HG03565 (cell line): ENCODE results near the gene RPP21.

ENCODE experiments used
- ATAC-seq: cut with Tn5 transposase; IDR thresholded peaks from one replicate; pipeline ENCODE4 v1.9.1; 2021; ENCODE audit warnings: mild to moderate bottlenecking, moderate library complexity; ENCODE audit not compliant: unreplicated experiment

RPP21 gene

DNA sequence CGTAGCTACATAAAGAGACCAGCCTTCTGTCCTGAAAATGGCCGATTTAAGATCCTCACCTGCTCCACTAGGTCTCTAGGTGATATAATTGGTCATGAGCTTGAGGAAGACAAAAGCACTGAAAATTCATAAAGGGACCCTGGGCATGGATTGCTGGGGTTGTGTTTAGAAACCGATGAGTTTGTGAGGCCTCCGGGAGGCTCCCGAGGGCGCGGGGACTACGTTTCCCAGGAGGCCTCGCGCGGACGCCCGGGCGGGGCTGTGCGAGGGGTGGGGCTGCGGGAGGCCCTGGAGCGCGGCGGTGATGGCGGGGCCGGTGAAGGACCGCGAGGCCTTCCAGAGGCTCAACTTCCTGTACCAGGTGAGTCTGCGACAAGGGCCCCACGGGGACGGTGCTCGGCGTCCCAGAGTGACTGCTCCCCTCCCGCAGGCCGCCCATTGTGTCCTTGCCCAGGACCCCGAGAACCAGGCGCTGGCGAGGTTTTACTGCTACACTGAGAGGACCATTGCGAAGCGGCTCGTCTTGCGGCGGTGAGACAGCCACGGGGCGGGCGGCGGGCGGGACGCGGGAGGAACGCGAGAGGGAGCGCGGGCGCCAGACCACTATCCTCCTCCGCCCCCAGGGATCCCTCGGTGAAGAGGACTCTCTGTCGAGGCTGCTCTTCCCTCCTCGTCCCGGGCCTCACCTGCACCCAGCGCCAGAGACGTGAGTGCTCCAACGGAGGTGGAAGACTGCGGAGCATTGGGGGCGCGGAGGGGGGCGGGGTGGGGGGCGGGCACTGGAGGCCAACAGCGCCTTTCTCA, at the start of gene RPP21:
TSS of gene RPP21 (plus strand) at position 289 of the 804 bp plus-strand sequence. CDS start at position 305, 16 bp downstream.
- ATAC-seq = peak; percentile 74

DNA sequence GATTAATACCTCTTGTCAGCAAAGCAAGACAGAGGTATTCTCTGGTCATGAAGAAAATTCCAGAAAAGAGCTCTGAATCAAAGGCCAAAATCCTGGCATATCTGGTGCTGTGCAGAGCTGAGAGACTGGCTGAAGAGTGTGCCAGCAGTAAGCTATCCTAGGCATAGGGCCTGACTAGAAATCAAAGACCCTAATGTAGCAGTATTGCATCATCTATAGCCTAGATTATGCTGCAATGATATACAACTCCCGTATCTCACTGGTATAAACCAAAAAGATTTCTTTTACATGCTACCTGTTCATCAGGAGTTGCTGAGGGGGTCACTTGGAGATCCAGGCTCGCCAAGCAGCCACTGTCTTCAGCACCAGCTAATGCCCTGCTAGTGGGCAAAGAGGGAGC, 49.1 kb upstream of the RPP21 start:
- ATAC-seq = no peak

DNA sequence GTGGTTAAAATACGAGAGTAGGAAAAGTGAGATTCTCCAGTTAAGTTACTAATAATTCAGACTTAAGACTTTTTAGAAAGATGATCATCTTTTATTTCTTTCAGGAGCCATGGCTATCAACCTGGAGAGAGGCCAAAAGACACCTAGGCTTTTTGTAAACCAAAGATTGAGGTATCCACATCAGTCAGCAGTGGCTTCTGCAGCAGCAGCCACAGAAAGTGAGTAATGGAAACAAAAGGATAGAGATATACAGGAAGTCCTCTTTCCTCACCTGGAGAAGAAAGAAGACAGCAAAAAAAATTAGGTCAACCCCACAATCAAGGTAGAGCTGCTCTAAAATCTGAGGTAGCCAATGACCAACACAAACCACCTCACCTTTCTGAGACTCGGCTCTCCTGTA, 41.0 kb upstream of the RPP21 start:
- no peak for ATAC-seq

DNA sequence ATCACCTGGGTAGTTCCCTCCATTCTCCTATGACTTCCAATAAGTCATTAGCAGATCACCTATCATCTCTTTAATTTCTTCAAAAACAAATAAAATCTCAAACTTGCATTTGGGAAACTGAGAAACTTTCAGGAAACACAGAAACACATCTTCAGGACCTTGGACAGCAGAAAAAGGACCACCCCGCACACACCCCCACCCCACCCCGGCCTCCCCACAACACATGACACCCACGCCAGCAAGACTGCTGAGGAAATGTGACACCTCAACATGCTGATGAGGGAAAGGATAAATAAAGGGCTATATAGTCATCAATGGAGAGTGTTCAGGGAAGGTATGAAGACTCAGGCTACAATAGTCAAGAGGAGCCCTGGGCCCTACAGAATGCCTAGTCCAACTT, 33.9 kb upstream of the RPP21 start:
- ATAC-seq = no peak

DNA sequence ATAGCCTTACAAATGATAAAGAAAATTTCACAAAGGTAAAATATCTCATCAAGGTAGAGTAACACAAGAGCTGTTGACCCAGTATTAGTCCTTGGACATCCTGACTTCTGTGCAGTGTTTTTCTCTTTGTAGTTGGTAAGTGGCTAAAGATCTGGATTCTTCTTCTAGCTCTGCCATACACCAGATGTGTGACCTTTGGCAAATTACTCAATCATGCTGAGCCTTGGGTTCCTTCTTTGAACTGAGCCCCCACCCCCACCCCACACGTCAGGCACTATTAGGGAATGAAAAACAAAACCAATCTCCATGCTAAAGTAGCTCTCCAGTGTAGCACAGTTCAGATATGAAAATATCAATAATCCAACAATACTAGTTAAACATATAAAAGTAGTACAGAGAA, 33.3 kb upstream of the RPP21 start:
- ATAC-seq = no peak

DNA sequence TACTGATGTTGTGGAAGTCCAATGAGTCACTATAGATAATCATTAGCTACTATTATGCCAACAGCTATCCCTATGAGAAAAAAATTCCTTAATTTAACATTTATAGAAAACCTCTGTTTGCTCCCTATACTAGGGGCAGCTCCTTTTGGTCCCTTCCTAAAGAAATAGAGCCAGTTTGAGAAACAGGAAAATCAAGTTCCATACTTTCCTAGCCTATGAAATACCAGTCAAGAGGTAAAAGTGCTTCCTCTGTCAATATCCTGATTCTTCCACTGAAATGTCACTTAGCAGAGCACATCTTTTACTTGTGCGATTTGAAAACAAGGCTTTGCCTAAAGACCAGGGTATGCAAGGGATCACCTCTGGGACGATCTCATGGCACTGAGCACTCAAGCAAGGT, 32.7 kb upstream of the RPP21 start:
- no peak for ATAC-seq

DNA sequence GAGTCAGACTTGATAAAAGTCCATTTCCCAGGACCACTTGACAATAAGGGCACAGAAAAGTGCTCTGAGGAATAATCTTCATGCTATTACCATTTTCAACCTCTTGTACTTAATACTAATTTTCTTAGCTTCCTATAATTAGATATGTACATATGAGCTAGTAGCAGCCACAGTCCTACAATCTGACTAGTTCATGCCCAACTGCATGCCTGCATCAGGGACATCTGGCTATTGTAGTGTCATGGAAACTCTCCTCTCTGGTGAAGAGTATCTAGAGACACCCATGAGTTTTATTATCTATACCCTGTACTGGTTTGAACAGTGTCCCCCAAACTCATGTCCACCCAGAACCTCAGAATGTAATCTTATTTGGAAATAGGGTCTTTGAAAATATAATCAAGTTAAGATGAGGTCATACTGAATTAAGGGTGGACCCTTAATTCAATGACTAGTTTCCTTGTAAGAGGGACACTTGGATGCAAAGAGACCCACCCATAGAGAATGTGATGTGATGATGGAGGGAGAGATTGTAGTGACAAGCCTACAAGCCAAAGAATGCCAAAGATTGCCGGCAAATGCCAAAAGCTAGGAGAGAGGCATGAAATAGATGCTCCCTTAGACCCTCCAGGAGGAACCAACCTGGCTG, 32.2 kb upstream of the RPP21 start:
- no peak for ATAC-seq

DNA sequence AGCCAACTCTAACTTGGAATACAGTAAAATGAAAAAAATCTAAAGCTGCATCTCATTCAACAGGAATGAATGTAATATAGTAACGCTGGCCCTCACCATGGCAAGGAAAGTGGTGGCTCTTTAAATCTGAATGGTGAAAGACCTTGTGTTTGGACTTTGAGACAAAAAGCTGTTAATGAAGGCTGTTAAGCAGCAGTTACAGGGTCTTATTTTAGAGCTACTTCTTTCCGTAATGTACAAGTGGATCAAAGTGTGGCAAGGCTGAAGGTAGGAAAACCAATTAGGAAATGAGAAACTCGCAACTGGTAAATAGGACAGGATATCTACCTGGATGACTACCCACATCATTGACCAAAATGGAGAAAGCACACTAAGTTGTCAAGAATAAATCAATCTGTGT, 29.8 kb upstream of the RPP21 start:
- no peak for ATAC-seq

DNA sequence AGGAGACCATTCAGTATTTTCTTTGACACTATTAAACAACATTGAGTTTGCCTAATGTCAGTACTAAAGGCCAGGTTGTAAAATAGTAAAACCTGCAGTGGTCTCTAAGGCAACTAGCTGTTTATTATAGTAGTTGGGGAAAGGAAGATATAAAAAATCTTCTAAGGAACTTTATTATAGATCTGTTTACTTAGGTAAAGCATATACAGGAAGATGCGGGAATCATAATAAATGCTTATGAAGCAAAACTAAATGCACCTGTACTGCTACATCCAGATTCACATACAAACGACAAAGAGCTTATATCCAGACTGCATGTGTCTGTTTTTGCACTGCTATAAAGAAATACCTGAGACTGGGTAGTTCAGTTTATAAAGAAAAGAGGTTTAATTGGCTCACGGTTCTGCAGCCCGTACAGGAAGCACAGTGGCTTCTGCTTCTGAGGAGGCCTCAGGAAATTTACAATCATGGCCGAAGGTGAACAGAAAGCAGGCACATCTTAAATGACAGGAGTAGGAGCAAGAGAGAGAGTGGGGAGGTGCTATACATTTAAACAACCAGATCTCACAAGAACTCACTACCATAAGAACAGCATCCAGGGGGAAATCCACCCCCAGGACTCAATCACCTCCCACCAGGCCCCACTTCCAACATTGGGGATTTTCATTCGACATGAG, 26.9 kb upstream of the RPP21 start:
- no peak for ATAC-seq

DNA sequence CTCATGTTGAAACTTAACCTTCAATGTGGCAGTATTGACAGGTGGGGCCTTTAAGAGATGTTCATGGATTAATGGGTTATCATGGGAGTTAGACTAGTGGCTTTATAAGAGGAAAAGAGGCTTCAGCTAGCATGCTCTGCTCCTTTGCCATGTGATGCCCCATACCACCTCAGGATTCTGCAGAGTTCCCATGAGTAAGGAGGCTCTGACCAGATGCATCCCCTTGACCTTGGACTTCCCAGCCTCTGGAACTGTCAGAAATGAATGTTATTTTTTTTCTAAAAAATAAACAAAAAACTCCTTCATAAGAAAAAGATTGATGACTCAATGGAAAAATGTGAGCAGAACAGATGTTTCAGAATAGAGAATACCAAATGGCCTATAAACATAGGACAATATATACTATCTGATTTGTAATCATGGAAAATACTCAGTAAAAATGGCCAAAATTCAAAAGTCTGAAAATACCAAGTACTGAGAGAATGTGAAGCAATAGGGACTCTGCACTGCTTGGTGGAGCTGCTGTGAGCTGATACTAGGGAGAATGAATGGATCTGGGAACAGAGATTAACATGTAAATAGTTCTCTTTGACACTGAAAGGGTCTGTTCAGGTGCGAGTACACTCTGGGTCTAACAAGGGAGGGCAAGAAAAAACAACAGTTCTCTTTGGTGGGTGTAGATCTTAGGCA, 25.7 kb upstream of the RPP21 start:
- no peak for ATAC-seq

DNA sequence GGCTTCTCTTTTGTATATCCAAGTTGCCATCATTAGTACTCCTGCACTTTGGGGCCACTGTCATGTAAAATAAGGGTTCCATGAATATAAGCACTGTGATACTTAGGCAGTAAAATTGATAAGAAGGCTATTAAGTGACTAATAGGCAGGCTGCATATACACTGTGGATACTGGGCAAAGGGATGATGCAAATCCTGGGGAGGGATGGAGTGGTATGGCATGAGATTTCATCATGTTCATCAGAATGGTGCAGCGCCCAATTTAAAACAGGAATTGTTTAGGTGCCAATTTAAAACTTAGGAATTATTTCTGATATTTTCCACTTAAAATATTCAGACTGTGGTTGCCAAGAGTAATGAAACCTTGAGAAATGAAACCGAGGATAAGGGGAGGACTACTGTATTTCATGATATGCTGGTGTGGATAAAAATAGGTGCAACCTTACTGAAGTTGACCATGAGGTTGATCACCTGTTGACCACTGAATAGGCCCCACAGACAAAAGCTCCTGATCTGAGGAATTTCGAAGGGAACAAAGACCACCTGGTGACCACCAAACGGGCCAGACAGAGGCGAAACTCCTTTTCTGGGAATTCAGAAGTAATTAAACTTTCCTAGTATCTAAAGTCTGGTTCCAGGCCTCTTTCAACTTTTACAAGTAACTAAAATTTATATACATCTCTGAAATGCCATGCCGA, 23.1 kb upstream of the RPP21 start:
- no peak for ATAC-seq

DNA sequence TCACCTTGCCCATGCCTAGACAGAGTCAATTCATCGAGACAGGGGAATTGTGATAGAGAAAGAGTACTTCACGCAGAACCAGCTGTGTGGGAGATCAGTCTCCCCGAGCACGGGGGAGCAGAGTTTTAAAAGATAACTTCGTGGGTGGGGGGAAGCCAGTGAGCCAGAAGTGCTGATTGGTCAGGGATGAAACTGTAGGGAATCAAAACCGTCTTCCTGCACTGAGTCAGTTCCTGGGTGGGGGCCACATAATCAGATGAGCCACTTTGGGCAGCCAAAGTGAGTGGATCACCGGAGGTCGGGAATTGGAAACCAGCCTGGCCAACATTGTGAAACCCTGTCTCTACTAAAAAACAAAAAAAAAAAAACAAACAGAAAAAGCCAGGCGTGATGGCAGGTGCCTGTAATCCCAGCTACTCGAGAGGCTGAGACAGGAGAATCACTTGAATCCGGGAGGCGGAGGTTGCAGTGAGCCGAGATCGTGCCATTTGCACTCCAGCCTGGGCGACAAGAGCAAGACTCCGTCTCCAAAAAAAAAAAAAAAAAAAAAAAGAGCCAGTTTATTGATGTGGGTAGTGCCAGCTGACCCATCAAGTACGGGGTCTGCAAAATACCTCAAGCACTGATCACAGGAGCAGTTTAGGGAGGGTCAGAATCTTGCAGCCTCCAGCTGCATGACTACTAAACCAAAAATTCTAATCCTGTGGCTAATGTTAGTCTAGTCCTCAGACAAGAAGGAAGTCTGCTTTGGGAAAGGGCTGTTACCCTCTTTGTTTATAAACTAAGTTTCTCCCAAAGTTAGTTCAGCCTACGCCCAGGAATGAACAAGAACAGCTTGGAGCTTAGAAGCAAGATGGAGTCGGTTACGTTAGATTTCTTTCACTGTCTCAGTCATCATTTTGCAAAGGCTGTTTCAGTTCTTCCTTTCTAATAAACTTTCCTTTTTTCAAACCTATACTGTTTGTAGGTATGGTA, 22.1 kb upstream of the RPP21 start:
- no peak for ATAC-seq

DNA sequence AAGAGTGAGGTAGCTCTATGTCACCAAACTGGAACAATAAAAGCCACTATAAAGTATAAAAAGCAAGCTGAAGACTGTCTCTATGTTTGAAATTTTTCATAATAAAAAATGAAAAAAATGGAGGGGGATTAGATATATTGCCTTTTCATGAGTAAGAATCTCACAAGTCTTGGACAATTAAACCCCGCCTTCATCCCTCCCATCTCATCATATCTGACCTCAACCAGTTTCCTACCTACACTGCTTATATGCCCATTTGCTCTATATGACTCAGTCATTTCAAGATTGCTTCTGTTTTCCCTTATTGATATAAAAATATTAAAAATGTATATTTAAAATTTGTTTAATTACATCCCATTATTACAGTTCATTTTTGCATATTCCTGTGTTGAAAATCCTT, 21.1 kb upstream of the RPP21 start:
- ATAC-seq = no peak

DNA sequence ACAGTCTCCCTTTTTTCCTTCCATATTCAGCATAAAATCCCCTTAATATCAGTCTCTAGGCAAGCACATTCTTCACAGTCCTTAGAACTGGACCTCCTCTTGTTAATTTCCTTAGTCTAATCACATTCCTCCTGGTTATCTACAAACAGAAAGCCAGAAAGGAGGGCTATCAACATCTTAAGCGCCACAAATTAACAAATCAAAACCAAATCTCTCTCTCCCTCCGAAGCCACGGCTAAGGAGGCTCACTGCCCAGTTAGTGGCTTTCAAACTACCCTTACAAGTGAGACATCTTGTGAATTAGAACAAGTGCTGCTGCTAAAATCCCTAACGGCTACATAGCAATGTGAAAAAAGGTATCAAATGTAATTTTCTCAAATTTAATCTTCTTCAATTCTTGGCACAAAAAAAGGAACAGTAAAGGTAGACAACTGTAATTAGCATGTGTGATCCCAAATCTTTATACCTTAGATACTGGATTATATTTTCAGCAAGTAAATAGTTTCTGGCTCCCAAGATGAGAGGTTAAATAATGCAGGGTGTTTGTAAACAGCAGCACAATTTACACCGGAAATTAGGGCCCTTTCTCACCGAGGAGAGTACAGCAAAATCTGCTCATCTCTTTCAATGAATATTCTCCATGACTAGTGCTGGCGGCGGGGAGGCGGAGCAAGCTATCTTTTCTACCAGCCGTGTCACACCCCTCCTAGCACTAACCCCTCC, 19.6 kb upstream of the RPP21 start:
- ATAC-seq = no peak

DNA sequence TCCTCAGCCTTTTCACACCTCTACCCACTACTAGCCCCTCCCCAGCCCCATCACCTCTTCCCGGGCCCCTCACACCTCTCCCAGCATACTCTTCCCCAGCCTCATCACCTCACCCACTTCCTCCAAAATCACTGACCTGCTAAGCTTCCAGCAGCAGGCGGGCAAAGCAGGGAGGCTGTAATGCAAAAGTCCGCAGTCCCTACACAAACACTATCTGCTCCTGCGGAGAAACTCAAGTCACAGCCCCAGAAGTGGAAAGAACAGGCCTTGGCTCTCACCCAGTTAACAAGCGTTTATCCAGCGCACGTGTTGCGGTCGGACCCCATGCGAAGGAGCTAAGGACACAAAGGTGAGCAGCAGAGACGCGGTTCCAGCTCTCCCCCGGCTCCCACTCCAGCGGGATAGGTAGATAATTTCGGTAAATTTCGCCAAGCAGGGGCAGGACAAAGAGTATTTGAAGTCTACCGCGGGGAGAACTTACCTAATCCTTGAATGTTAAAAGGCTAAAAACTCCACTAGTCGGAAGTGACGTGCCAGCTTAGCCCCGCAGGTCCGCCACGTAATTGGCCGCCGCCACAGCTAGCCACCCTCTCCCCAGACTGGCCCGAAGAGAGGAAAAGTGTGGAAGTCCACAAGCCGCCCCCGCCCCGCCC, 19.0 kb upstream of the RPP21 start:
- ATAC-seq = no peak

DNA sequence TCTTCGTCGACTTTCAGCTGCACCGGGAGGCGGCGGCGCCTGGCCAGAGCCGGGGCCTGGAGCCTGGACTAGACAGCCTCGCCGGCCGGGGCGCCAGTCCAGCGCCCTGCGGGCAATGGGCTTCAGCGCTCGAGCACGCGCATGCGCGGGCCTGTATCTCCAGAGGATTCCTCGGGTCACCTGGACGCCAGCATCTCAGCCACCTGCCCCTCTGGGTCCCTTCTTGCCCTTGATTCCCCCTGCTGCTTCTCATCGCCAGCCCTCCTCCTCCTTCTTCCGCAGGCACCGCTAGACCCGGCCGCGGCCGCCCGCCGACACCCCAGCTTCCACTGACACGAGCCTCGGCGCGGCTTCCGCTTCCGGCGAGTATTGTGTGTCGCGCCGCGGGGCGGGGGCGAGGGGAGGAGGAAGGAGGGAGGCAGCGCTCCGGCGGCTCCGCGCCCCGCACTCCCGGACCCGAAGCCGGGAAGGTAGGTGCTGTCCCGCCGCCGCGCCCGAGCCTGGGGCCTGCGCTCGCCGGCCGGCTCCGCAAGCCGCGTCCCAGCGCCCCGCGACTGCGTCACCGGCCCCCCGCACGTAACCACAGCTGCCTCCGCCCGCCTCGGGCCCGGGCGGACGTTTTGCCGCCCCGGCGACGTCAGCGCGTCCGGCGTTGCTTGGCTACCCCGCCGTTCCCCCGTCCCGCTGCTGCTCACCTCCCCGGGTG, 18.3 kb upstream of the RPP21 start, which contains the start of gene TRIM39:
TSS of gene TRIM39 (plus strand) at position 402 of the 706 bp plus-strand sequence. CDS start 2,391 bp downstream, outside the sequence.
- peak; percentile 59 for ATAC-seq

DNA sequence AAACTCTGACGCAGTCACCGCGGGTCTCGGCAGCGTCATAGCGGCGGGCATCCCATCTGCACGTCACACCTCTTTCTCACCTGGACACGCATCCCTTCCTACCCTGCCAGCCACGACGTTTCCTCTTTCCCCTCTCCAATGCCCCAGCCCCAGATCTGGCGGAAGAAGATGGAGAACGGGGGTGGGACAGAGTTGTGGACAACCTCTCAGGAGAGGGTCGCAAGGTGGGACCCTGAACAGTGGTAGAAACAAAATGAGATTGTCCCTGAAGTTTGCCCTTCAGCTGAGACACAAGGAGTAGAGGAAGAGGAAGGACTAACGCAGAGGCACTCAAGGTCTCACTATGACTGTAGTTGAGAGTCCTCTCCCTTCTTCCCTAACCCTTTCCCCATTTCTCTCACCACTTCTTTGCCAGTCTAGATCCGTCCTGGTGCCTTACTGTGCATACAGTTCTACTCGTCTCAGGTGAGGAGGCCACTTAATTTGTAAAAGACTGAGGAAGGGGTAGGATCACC, 17.7 kb upstream of the RPP21 start:
- ATAC-seq = no peak
